Cardiac muscle cell (in vitro differentiated cells and primary cell): Measurements from ENCODE around the gene SNUPN. TPM values are rescaled to one million over a fixed set of nuclear protein-coding genes. Genes with fewer than 3 reads are reported as not detected.

Source experiments
- DNase-seq, 2 donors: peaks; one replicate each; pipeline versions ENCODE4 v3.0.0 to v3.0.0-alpha.2; 2010 to 2017; ENCODE audit warnings: low read depth in 1 of 2, low spot score in 1 of 2
- H3K27ac ChIP-seq: fragments of 200-600 bp; sonication (generic); 2 replicates; pipeline ENCODE4 v1.5.1; 2016
- H3K27me3 ChIP-seq: fragments of 200-600 bp; sonication (generic); 2 replicates; pipeline ENCODE4 v1.6.0; 2016; ENCODE audit warnings: control low read depth
- H3K36me3 ChIP-seq: fragments of 200-600 bp; sonication (generic); 2 replicates; pipeline ENCODE4 v1.5.1; 2016; ENCODE audit warnings: control low read depth
- H3K4me1 ChIP-seq: fragments of 200-600 bp; sonication (generic); 2 replicates; pipeline ENCODE4 v1.8.1; 2017; ENCODE audit warnings: low read depth, mild to moderate bottlenecking, mixed run types
- H3K4me3 ChIP-seq: fragments of 200-600 bp; sonication (generic); 2 replicates; pipeline ENCODE4 v1.5.1; 2016; ENCODE audit warnings: mild to moderate bottlenecking
- H3K9me3 ChIP-seq: fragments of 200-600 bp; sonication (generic); 2 replicates; pipeline ENCODE4 v1.5.1; 2017; ENCODE audit warnings: low read depth, mild to moderate bottlenecking, control low read depth
- CTCF ChIP-seq: IDR thresholded peaks from 2 replicates; pipeline ENCODE4 v1.5.1; 2012; ENCODE audit warnings: low read depth, mild to moderate bottlenecking, low read length
- polyA plus RNA-seq: library from polyadenylated mRNA; unstranded; fragments of >200 nt; fragmentation: Nextera tagmentation; extraction: Ambion mirVana; gene quantifications from 2 replicates; pipeline ENCODE4 v1.2.1, GENCODE V29; 2016
- total RNA-seq: library from RNA; depleted of rRNA; stranded (reverse); fragments of >200 nt; gene quantifications from 2 replicates; pipeline ENCODE4 v1.2.3, GENCODE V29; 2016

The SNUPN gene
- total and polyA plus RNA-seq, 2 experiments from 2014 or later, result 20.2 to 29.4 TPM

DNA sequence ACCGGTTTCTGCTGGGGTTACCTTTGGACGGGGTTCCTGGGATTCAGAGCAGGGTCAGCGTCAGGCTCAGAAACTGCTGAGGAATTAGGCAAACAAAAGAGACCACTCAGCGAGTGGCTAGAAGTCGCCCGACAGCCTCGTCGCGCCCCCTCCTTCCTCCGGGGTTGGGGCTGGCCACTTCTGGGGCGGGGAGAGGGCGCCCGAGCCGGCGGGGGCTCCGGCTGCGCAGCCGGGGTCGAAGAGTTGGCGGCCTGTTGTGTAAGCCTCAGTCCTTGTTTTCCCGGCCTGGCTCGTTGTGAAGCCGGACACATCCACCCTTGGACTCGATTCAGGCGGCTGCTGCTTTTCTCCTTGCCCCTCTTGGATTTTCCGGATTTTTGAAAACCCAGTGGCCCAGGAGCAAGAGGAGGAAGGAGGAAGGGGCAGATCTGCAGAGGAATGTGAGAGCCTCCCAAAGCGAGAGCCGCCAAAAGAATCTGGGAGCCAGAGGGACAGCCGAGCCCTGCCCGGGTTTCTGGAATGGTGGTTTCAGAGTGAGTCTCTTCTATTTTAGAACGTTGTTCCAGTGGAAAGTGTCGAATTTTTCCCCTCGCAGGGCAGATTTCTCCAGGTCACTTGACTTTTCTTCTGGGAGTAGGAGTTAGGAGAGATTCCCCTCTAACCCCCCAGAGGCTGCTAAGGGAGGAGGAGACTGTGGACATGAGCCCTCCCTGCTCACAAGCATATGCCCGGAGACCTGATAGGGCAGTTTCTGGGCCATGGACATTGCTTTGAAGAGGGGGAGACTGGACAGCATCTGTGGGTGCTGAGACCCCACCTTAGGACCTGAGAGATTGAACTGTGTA is 22.9 kb upstream of the SNUPN start:
- peak overlapping the region; percentile 70 for H3K4me3 ChIP-seq
- H3K4me1 ChIP-seq, result peaks cover 25% of the 10 kb centered on the region
- no peaks in the 10 kb centered on the region for H3K27me3 ChIP-seq
- TF ChIP-seq CTCF, result no peak
- no peaks in the 10 kb centered on the region for H3K36me3 ChIP-seq
- H3K27ac ChIP-seq, result peak overlapping the region; percentile 84
- no peaks in the 10 kb centered on the region for H3K9me3 ChIP-seq
- peak; percentile 59 to 65 for DNase-seq

DNA sequence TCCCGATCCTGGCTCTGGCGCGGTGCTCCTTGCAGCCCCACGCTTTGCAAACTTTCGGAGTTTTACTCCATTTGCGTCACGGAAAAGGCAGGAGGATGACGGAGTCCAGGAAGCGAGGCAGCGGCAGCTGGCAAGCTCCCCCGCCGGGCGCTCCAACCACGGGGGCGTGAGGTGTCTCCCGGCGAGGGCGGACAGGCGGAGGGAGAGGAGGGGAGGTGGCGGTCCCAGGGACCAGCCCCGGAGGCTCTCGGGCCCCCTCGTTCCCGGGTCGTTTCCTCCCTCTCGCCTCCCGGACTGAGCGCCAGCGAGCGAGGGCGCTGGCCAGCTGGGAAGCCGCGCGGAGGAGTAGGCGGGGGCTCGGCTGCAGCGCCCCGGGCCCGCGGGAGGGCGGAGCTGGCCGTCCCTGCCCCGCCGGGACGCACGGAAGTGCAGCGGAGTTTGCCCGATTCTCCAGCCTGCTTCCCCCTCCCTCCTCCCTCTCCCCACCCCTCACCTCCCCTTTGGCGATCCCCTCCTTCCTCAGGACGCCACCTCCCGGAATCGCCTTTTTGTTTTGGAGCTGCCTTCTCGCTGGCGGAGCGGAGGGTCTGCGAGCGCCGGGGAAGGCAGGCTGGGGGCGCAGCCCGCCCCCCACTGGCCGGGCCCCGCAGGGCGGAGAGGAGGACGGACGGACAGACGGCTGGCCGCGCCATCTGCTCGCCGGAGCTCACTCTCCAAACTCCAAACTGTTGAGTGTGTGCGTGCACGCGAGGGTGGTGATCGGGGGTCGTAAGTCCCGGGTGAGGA is 22.0 kb upstream of the SNUPN start, which contains the start of gene SNX33:
Gene SNX33 (plus strand): TSS at position 543 of the 786 bp plus-strand sequence. CDS start 1,191 bp downstream, outside the sequence.
- DNase-seq, result peak; percentile 88 to 93
- Histone ChIP-seq H3K9me3 (no peaks in the 10 kb centered on the region), H3K27ac (peak within 1 kb of the TSS; percentile 84), H3K27me3 (no peaks in the 10 kb centered on the region), H3K4me1 (peaks cover 18% of the 10 kb centered on the region), H3K4me3 (peak within 1 kb of the TSS; percentile 70), H3K36me3 (no peaks in the 10 kb centered on the region)
- peak; percentile 65 for TF ChIP-seq CTCF

- H3K9me3 ChIP-seq, result no peaks in the 10 kb centered on the region
- H3K4me1 ChIP-seq, result peaks cover 12% of the 10 kb centered on the region
- H3K27ac ChIP-seq, result peak overlapping the region; percentile 84
- no peaks in the 10 kb centered on the region for H3K36me3 ChIP-seq
- H3K27me3 ChIP-seq, result no peaks in the 10 kb centered on the region
- peak in 1 of 2 donors; percentile 44 for DNase-seq
- TF ChIP-seq CTCF, result no peak
- H3K4me3 ChIP-seq, result peak overlapping the region; percentile 70
Observed at GRCh38 chr15:75646944-75647364, 21.4 kb upstream of the SNUPN start.

GRCh38 chr15:75646112-75646943 is 20.8 kb upstream of the SNUPN start:
- Histone ChIP-seq H3K36me3 (no peaks in the 10 kb centered on the region), H3K27me3 (no peaks in the 10 kb centered on the region), H3K4me1 (peaks cover 9% of the 10 kb centered on the region), H3K9me3 (no peaks in the 10 kb centered on the region), H3K4me3 (peak overlapping the region; percentile 70), H3K27ac (no peak overlapping the region)
- no peak for TF ChIP-seq CTCF
- DNase-seq, result no peak

- H3K36me3 ChIP-seq, result no peaks in the 10 kb centered on the region
- H3K9me3 ChIP-seq, result no peaks in the 10 kb centered on the region
- no peak for TF ChIP-seq CTCF
- no peak for DNase-seq
- no peak overlapping the region for H3K4me3 ChIP-seq
- no peak overlapping the region for H3K27ac ChIP-seq
- H3K27me3 ChIP-seq, result no peaks in the 10 kb centered on the region
- peaks cover 4% of the 10 kb centered on the region for H3K4me1 ChIP-seq
Observed at GRCh38 chr15:75644376-75644775, 18.9 kb upstream of the SNUPN start.
